H1 (cell line): Measurements from ENCODE around the gene PAQR9. TPM values are rescaled to one million over a fixed set of nuclear protein-coding genes. Genes with fewer than 3 reads are reported as not detected.

Experiments used
- CTCF ChIA-PET: fragments of 300-600 bp; sonication (Branson Sonifier 250); formaldehyde crosslinking; loops from one replicate; lab custom pipeline; 2021; ENCODE audit not compliant: partially characterized antibody; lab: Charles Lee
- POLR2A ChIA-PET: fragments of 300-600 bp; sonication (Branson Sonifier 250); formaldehyde crosslinking; loops from one replicate; lab custom pipeline; 2021; ENCODE audit warnings: inconsistent platforms; ENCODE audit not compliant: partially characterized antibody; lab: Charles Lee
- DNase-seq, 2 experiments: peaks; one replicate each; pipeline versions ENCODE4 v3.0.0 to v3.0.0-alpha.2; 2010 to 2022; ENCODE audit warnings: low spot score in 2 of 2, low read depth in 1 of 2, mixed read lengths in 1 of 2
- FAIRE-seq: peaks from 2 replicates; lab custom pipeline; 2011; peaks lifted over from hg19 to GRCh38; lab: Jason Lieb, UNC
- H2AFZ ChIP-seq: 2 replicates; pipeline ENCODE4 v1.8.1; 2012; ENCODE audit warnings: low read length, inconsistent platforms
- H2AK5ac ChIP-seq: 2 replicates; pipeline ENCODE4 v1.6.1; 2013; ENCODE audit warnings: low read depth, low read length
- H2BK120ac ChIP-seq: replicated peaks from 2 replicates; pipeline ENCODE3; 2013; ENCODE audit warnings: low read depth, low read length, inconsistent platforms
- H2BK12ac ChIP-seq: 2 replicates; pipeline ENCODE4 v1.6.1; 2013; ENCODE audit warnings: low read depth, low read length
- H2BK15ac ChIP-seq: 2 replicates; pipeline ENCODE4 v1.6.1; 2013; ENCODE audit warnings: low read length
- H2BK20ac ChIP-seq: 2 replicates; pipeline ENCODE4 v1.6.1; 2013; ENCODE audit warnings: low read length
- H2BK5ac ChIP-seq: 2 replicates; pipeline ENCODE4 v1.6.1; 2013; ENCODE audit warnings: low read depth, low read length
- H3K14ac ChIP-seq: 2 replicates; pipeline ENCODE4 v1.6.1; 2013; ENCODE audit warnings: inconsistent platforms; ENCODE audit not compliant: insufficient read length
- H3K18ac ChIP-seq: 2 replicates; pipeline ENCODE4 v1.6.1; 2013; ENCODE audit warnings: low read length; ENCODE audit errors: extremely low read depth
- H3K23ac ChIP-seq: 2 replicates; pipeline ENCODE4 v1.6.1; 2013; ENCODE audit warnings: inconsistent platforms; ENCODE audit not compliant: insufficient read length
- H3K23me2 ChIP-seq: 2 replicates; pipeline ENCODE4 v1.6.1; 2013; ENCODE audit warnings: low read depth, low read length
- H3K27ac ChIP-seq: 2 replicates; pipeline ENCODE4 v1.6.1; 2011; ENCODE audit warnings: low read depth, low read length, inconsistent platforms
- H3K27me3 ChIP-seq, 4 experiments: replicated peaks in 1 of 4; 1 replicate in 1 of 4; 2 replicates in 3 of 4; pipeline versions ENCODE4 v1.6.1 to v1.8.1; 2011 to 2013; ENCODE audit warnings: low read length in 3 of 4, mild to moderate bottlenecking in 3 of 4, inconsistent platforms in 2 of 4, mixed read lengths in 2 of 4, moderate library complexity in 1 of 4; ENCODE audit not compliant: control insufficient read depth in 3 of 4, insufficient read depth in 3 of 4; ENCODE audit errors: extremely low read depth in 1 of 4
- H3K36me3 ChIP-seq, 4 experiments: 2 replicates each; pipeline versions ENCODE4 v1.6.1 to v1.8.1; 2011 to 2013; ENCODE audit warnings: mild to moderate bottlenecking in 4 of 4, low read length in 3 of 4, moderate library complexity in 2 of 4, control low read depth in 1 of 4, inconsistent platforms in 1 of 4; ENCODE audit not compliant: insufficient read depth in 4 of 4, control insufficient read depth in 2 of 4
- H3K4ac ChIP-seq: replicated peaks from 2 replicates; pipeline ENCODE3; 2013; ENCODE audit warnings: low read length, low read depth, mixed read lengths, inconsistent platforms; ENCODE audit not compliant: insufficient read length
- H3K4me1 ChIP-seq, 4 experiments: replicated peaks in 1 of 4; 1 replicate in 1 of 4; 2 replicates in 3 of 4; pipeline versions ENCODE4 v1.6.1 to v1.8.1; 2011 to 2013; ENCODE audit warnings: low read length in 3 of 4, inconsistent platforms in 2 of 4, mixed read lengths in 1 of 4; ENCODE audit not compliant: insufficient read depth in 4 of 4, control insufficient read depth in 3 of 4
- H3K4me2 ChIP-seq, 2 experiments: 2 replicates each; pipeline versions ENCODE4 v1.6.1 to v1.8.1; 2011 to 2013; ENCODE audit warnings: low read depth in 2 of 2, low read length in 2 of 2, control low read depth in 1 of 2, inconsistent platforms in 1 of 2, mild to moderate bottlenecking in 1 of 2; ENCODE audit not compliant: insufficient read depth in 1 of 2
- H3K4me3 ChIP-seq, 4 experiments: fragments of 200-600, 300-600 bp in 1 of 4; sonication (generic), shearing (Covaris generic), sonication (Bioruptor Twin) in 1 of 4; 2 replicates each; pipeline versions ENCODE4 v1.5.1 to v1.8.1; 2011 to 2016; ENCODE audit warnings: low read length in 4 of 4, low read depth in 3 of 4, control low read depth in 2 of 4, inconsistent platforms in 2 of 4, mild to moderate bottlenecking in 2 of 4, mixed read lengths in 1 of 4, moderate library complexity in 1 of 4; ENCODE audit not compliant: insufficient read depth in 2 of 4; ENCODE audit errors: extremely low read depth in 1 of 4
- H3K56ac ChIP-seq: replicated peaks from 2 replicates; pipeline ENCODE3; 2013; ENCODE audit warnings: low read depth, mild to moderate bottlenecking, mixed read lengths, low read length, inconsistent platforms; ENCODE audit not compliant: insufficient read length
- H3K79me1 ChIP-seq: 2 replicates; pipeline ENCODE4 v1.6.1; 2013; ENCODE audit warnings: low read depth, low read length, control low read depth
- H3K79me2 ChIP-seq, 2 experiments: 2 replicates each; pipeline versions ENCODE4 v1.6.1 to v1.8.1; 2012 to 2013; ENCODE audit warnings: low read length in 2 of 2, mild to moderate bottlenecking in 2 of 2, inconsistent platforms in 1 of 2; ENCODE audit not compliant: insufficient read depth in 2 of 2, control insufficient read depth in 1 of 2
- H3K9ac ChIP-seq, 4 experiments: replicated peaks in 1 of 4; 1 replicate in 1 of 4; 2 replicates in 3 of 4; pipeline versions ENCODE4 v1.6.1 to v1.8.1; 2011 to 2013; ENCODE audit warnings: low read depth in 3 of 4, low read length in 3 of 4, control low read depth in 2 of 4, mild to moderate bottlenecking in 2 of 4, moderate library complexity in 2 of 4, inconsistent platforms in 1 of 4; ENCODE audit errors: extremely low read depth in 1 of 4
- H3K9me3 ChIP-seq, 2 experiments: 2 replicates each; pipeline versions ENCODE4 v1.6.1 to v1.8.1; 2012 to 2013; ENCODE audit warnings: mild to moderate bottlenecking in 2 of 2, moderate library complexity in 2 of 2, control low read depth in 1 of 2, inconsistent platforms in 1 of 2, low read depth in 1 of 2, low read length in 1 of 2, mixed read lengths in 1 of 2; ENCODE audit not compliant: insufficient read depth in 2 of 2
- H4K20me1 ChIP-seq, 2 experiments: replicated peaks in 1 of 2; 2 replicates each; pipeline versions ENCODE3 to v1.8.1; 2011 to 2013; ENCODE audit warnings: inconsistent platforms in 2 of 2, low read length in 2 of 2, mild to moderate bottlenecking in 1 of 2; ENCODE audit not compliant: insufficient read depth in 2 of 2, control insufficient read depth in 1 of 2
- H4K5ac ChIP-seq: 2 replicates; pipeline ENCODE4 v1.6.1; 2013; ENCODE audit warnings: low read length, low read depth, mixed read lengths, inconsistent platforms; ENCODE audit not compliant: insufficient read length
- H4K8ac ChIP-seq: 2 replicates; pipeline ENCODE4 v1.8.0; 2013; ENCODE audit warnings: mild to moderate bottlenecking, moderate library complexity, low read length, inconsistent platforms; ENCODE audit not compliant: insufficient read depth; ENCODE audit errors: extremely low read depth
- H4K91ac ChIP-seq: replicated peaks from 2 replicates; pipeline ENCODE3; 2013; ENCODE audit warnings: low read length, mixed read lengths, inconsistent platforms; ENCODE audit not compliant: insufficient read length
- BCL11A ChIP-seq, 2 experiments: IDR thresholded peaks; one replicate each; pipeline ENCODE4 v1.6.1; 2011; ENCODE audit warnings: low read depth in 2 of 2, low read length in 2 of 2, mild to moderate bottlenecking in 2 of 2
- FOSL1 ChIP-seq: IDR thresholded peaks from 2 replicates; pipeline ENCODE4 v1.6.1; 2011; ENCODE audit warnings: mild to moderate bottlenecking, low read depth, low read length, moderate library complexity; ENCODE audit not compliant: insufficient read depth
- GTF2F1 ChIP-seq: IDR thresholded peaks from 2 replicates; pipeline ENCODE4 v1.6.1; 2012; ENCODE audit warnings: low read depth, low read length, improper control_type of control experiment, borderline replicate concordance
- SIRT6 ChIP-seq: IDR thresholded peaks from one replicate; pipeline ENCODE4 v1.7.1; 2012; ENCODE audit warnings: low read length, inconsistent platforms
- SP2 ChIP-seq: IDR thresholded peaks from 2 replicates; pipeline ENCODE4 v1.6.1; 2012; ENCODE audit warnings: mild to moderate bottlenecking, low read length, inconsistent platforms
- SRF ChIP-seq: IDR thresholded peaks from 2 replicates; pipeline ENCODE4 v1.6.1; 2011; ENCODE audit warnings: mild to moderate bottlenecking, low read depth, low read length, moderate library complexity
- WGBS, 2 experiments: shearing (Covaris generic) in 1 of 2; methylation state at CpG; one replicate each; pipeline versions ENCODE4 v1.1.6 to v1.1.7; 2013 to 2015; ENCODE audit warnings: low lambda C conversion rate in 2 of 2, mixed read lengths in 2 of 2, inconsistent platforms in 1 of 2, low coverage in 1 of 2, missing lambda C conversion rate in 1 of 2; ENCODE audit not compliant: insufficient replicate concordance in 2 of 2, insufficient coverage in 1 of 2, insufficient read length in 1 of 2; ENCODE audit errors: extremely low coverage in 1 of 2, missing lambda C conversion rate in 1 of 2; 5-methylcytosine and 5-hydroxymethylcytosine counted together
- polyA plus RNA-seq, 7 experiments: library from polyadenylated mRNA; depleted of rRNA in 3 of 7; stranded (reverse) in 5 of 7; unstranded in 2 of 7; fragments of >200 nt in 5 of 7; fragments of 200-250 nt in 2 of 7; gene quantifications; 1 replicate in 5 of 7; 2 replicates in 1 of 7; 4 replicates in 1 of 7; pipeline versions ENCODE4 v1.2.1 to v1.2.3, GENCODE V29; 2011 to 2013; ENCODE audit warnings: missing spikeins in 2 of 7, mixed read lengths in 2 of 7
- total RNA-seq: library from RNA; stranded (reverse); fragmentation: NEBNext Ultra II Directional; extraction: Animal tissue kit (Norgen Biotek cat#: 25700); gene quantifications from 2 replicates; pipeline ENCODE4 v1.2.1, GENCODE V29; 2021

Gene PAQR9
- total and polyA plus RNA-seq, 2 of the 8 experiments (the other 6 are each of a cell fraction or from before 2014, with no cell fraction given) = 2.6 to 5.2 TPM

DNA sequence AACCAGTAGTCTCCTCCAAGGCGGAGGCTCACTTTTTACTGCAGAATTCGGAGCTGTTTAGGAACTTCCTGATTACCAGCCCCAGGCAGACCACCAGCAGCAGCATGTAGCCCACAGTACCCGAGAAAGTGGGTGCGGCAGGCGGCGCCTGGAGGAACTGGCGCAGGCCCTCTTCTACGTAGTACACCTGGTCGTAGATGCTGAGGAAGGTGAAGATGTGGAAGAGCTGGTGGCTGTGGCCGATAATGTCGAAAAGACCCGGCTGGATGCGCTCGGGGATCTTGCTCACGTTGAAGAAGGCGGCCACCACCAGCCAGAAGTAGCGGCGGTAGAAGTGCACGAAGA is 1.3 kb downstream of the PAQR9 start:
- Histone ChIP-seq H3K79me1 (no peaks in the 10 kb centered on the region), H3K56ac (no peak overlapping the region), H2AFZ (no peak overlapping the region; the same call in 1 of the 2 replicates), H2BK15ac (no peak overlapping the region; the same call in 1 of the 2 replicates), H3K27ac (no peak overlapping the region), H3K4me1 (peaks cover 0 to 10% (median 6%) of the 10 kb centered on the region in 4 experiments; a peak in 5 of 7 replicates), H2BK120ac (no peak overlapping the region), H3K18ac (0 out of 2 replicates have a peak overlapping the region, but pooled peaks have one; percentile 86), H4K8ac (peak overlapping the region; percentile 54; the same call in 1 of the 2 replicates), H3K36me3 (no peaks in the 10 kb centered on the region), H3K23me2 (peaks cover 10% of the 10 kb centered on the region), H4K5ac (no peak overlapping the region), H3K79me2 (no peaks in the 10 kb centered on the region), H3K9me3 (peaks cover 0 to 7% of the 10 kb centered on the region in 2 experiments; a peak in 1 of 4 replicates), H3K23ac (no peak overlapping the region), H4K91ac (no peak overlapping the region), H3K4me2 (peak overlapping the region in 1 of 2 experiments; percentile 95; a peak in 1 of 4 replicates), H2AK5ac (no peak overlapping the region), H2BK12ac (peak overlapping the region; percentile 97; the same call in 1 of the 2 replicates), H3K14ac (no peak overlapping the region), H3K9ac (no peak overlapping the region), H2BK20ac (no peak overlapping the region), H3K27me3 (peaks cover 5 to 29% (median 23%) of the 10 kb centered on the region in 4 experiments), H2BK5ac (0 out of 2 replicates have a peak overlapping the region, but pooled peaks have one; percentile 10), H3K4ac (no peak overlapping the region), H3K4me3 (peak overlapping the region in 1 of 4 experiments; percentile 83; a peak in 1 of 8 replicates), H4K20me1 (no peaks in the 10 kb centered on the region)
- ChIA-PET CTCF (interaction anchor here (0.7 to 2.9 kb wide), 7 partner anchors 9 to 25 kb away, joined by 3 to 12 read pairs (median 5); no protein-coding TSS in a partner anchor), POLR2A (interaction anchor here (0.9 to 4.2 kb wide), 5 partner anchors 12 to 99 kb away, joined by 4 to 25 read pairs (median 5); partner anchors contain the start of genes PCOLCE2 and U2SURP)
- no peak for DNase-seq
- no peak for FAIRE-seq
- 93% methylated on average over 16 of the region's 19 CpGs; no CpG with 5 or more reads in 1 of the 2 experiments for WGBS, 2 experiments
- TF ChIP-seq GTF2F1 (no peak), FOSL1 (no peak), BCL11A (IDR thresholded peaks at IDR 0.05; ENCODE audit: low read depth in 2 of 2, low read length in 2 of 2) (no peak), SP2 (no peak), SIRT6 (no peak), SRF (no peak)
